ENCODE measurements around the gene CLPTM1.

GRCh38 chr19:45016388-45017314, 61.5 kb downstream of the CLPTM1 start:
- TF ChIP-seq, protein P1, sequence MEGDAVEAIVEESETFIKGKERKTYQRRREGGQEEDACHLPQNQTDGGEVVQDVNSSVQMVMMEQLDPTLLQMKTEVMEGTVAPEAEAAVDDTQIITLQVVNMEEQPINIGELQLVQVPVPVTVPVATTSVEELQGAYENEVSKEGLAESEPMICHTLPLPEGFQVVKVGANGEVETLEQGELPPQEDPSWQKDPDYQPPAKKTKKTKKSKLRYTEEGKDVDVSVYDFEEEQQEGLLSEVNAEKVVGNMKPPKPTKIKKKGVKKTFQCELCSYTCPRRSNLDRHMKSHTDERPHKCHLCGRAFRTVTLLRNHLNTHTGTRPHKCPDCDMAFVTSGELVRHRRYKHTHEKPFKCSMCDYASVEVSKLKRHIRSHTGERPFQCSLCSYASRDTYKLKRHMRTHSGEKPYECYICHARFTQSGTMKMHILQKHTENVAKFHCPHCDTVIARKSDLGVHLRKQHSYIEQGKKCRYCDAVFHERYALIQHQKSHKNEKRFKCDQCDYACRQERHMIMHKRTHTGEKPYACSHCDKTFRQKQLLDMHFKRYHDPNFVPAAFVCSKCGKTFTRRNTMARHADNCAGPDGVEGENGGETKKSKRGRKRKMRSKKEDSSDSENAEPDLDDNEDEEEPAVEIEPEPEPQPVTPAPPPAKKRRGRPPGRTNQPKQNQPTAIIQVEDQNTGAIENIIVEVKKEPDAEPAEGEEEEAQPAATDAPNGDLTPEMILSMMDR (IDR thresholded peaks at IDR 0.05; ENCODE audit: low read length) = peak; percentile 86
- no peak for TF ChIP-seq EZH2 (IDR thresholded peaks at IDR 0.05; ENCODE audit: borderline replicate concordance, low read length)

All from OCI-LY1 (cell line).